GM23338 (cell line): ENCODE data around the gene RHOV.

Experiments
- CTCF ChIP-seq, 2 experiments: fragments of 200-600 bp in 1 of 2; sonication (generic) in 1 of 2; conservative IDR thresholded peaks; 2 replicates each; pipeline versions ENCODE4 v1.5.1 to v1.6.1; 2016 to 2017; ENCODE audit warnings: antibody characterized with exemption in 2 of 2, low read depth in 2 of 2, mild to moderate bottlenecking in 2 of 2, moderate library complexity in 1 of 2
- ETS1 ChIP-seq: IDR thresholded peaks from 2 replicates; pipeline ENCODE4 v1.6.1; 2016; ENCODE audit warnings: antibody characterized with exemption
- EZH2 ChIP-seq: fragments of 200-600 bp; sonication (generic); IDR thresholded peaks from one replicate; pipeline ENCODE4 v1.8.0; 2017; ENCODE audit warnings: antibody characterized with exemption, mild to moderate bottlenecking, low read depth; ENCODE audit not compliant: unreplicated experiment
- POLR2AphosphoS5 ChIP-seq: IDR thresholded peaks from 2 replicates; pipeline ENCODE4 v1.6.1; 2016; ENCODE audit warnings: antibody characterized with exemption, low read depth
- REST ChIP-seq: IDR thresholded peaks from one replicate; pipeline ENCODE4 v1.6.1; 2018; ENCODE audit warnings: antibody characterized with exemption; ENCODE audit not compliant: unreplicated experiment

GRCh38 chr15:40869686-40870085, 4.3 kb downstream of the RHOV start:
- TF ChIP-seq POLR2AphosphoS5 (no peak), CTCF (conservative IDR thresholded peaks at IDR 0.05; ENCODE audit: low read depth in 2 of 2) (no peak), ETS1 (no peak), EZH2 (no peak), REST (no peak)
